ENCODE data around the gene DYNC2H1. TPM values are rescaled to one million over a fixed set of nuclear protein-coding genes. Genes with fewer than 3 reads are reported as not detected.

DYNC2H1 gene
- total RNA-seq, 1 experiment from 2014 or later, result 20.8 TPM

DNA sequence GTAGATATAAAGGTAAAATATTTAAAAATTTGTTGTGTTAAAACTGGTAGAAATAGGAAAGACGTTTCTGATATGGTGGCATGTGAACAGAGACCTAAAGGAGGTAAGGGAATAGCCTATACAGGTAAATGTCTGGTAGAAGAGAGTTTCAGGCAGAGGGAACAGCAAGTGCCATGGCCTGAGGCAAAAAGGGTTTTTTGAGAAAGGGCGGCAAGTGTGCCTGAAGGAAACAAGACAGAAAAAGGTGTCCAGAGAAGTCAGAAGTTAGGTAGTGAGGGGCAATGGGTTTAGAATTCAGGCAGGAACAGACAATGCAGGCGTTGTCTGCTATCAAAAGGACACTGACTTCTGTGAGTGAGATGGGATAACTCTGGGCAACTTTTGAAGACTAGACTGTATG is 339.7 kb downstream of the DYNC2H1 start:
- DNase-seq (ENCODE audit: extremely low read depth, low read depth), result no peak

DNA sequence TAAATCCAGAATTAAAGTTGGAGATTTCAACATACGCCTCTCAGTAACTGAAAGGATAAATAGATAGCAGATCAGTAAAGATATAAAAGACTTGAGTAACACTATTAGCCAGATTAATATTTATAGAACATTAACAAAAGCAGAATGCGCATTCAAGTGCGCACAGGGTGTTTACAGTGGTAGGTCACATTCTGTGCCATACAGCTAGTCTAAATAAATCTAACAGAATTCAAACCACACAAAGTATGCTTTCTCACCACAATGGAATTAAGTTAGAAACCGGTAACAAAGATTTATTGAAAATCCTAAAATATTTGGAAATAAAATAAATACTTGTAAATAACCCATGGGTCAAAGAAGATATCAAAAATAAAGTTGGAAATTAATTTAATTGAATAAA is 341.0 kb downstream of the DYNC2H1 start:
- no peak for DNase-seq (ENCODE audit: extremely low read depth, low read depth)

DNA sequence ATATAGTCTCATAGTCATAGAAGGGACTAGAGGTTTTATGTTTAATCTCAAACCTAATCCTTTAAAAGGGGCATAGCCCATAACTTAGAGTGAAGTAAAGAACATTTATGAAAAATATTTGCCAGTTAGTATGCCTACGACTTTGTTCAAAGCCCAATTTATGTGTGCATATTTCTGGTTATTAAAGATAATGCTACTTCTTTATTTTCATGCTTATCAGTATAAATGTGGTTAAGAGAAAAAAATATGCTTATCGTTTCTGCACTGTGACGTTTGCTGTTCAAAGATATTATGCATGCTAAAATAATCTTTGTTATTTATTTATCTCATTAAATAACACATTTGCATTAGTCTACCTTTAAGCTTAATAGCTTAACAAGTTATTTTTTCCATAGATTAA is 343.9 kb downstream of the DYNC2H1 start:
- no peak for DNase-seq (ENCODE audit: extremely low read depth, low read depth)

DNA sequence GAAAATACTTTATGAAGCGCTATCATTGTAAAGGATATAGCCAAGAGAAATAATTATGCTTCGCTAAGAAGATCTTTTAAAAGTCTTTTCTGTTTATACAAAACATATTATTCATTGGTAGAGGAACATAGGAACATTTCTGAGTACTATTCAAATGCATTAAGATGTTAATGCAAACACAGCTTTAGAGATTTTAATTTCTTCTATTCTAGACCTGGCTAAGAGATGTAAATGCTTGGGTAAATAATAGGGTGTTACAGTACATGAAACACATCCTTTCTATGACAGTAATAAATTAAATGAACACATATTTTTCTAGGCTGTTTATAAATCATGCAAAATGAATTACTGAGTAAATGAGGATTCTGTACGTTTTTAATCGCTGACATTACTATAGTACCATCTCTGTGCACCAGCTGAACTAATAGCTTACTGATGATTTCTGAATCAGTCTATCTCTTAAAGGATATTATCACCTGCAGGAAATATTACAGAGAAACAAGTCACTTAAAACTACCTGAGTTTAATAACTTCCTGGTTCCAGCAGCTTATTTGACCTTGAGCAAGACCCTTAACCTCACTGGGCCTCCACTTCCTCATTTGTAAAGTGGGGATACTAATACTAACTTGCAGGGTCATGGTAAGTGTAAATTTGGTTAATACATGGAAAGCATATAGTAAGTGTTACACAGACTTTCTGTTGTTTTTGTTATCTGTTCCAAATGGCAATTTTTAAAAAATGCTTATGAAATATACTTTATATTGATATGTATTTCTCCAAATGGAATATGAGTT is 344.9 kb downstream of the DYNC2H1 start:
- no peak for DNase-seq (ENCODE audit: extremely low read depth, low read depth)

DNA sequence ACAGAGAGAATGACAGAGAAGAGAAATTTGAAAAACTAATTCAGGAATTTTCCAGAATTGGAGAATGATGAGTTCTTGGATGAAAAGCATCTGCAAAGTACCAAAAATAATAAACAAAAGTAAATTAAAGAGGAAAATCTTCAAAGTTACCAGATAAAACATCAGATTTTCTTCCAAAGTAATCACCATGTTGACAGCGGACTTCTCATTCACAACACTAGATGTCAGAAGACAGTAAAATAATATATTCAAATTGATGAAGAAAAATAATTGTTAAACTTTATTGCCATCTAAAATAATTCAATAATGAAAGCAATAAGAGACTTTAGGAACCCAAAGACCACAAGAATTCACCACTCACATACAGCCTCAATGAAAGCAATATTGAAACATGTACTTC is 355.2 kb downstream of the DYNC2H1 start:
- no peak for DNase-seq (ENCODE audit: extremely low read depth, low read depth)

DNA sequence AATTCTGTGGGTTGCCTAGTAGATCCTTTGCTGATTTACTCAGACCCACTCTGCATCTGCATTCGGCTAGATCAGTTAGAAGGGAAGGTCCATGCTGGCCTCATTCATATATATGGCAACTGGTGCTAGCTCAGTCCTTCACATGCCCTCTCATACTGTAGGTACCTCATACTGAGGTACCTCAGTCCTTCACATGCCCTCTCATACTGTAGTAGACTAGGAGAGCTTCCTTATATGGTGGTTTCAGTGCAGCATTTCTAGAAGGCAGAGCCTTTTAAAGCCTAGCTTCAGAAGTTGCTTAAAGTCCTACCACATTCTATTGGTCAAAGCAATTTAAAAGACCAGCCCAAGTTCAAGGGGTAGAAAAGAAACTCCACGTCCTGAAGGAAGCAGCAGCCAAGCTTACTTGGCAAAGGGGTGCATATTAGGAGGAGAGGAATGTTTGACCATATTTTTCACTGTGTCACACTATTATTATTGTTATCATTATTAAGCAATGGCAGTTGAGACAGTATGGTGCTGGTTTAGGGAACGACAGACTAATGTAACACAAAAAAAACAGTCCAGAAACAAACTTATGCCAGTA is 356.4 kb downstream of the DYNC2H1 start:
- no peak for DNase-seq (ENCODE audit: extremely low read depth, low read depth)

DNA sequence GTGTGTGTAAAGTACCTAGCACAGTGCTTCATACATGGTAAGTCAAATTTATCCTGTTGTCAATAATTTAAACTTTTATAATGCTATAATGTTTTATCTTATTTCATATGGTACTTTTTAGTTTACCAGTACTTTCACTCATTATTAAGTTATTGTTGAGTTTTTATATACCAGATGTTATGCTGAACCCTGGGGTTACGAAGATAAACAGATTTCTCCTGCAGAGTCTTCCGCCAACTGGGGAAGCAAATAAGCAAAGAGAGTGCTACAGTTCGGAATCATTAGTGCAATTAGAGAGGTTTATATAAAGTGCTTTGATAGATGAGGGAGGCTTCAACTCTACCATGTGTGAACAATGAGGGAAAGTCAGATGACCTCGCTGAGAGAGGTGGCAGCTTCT is 362.3 kb downstream of the DYNC2H1 start:
- no peak for DNase-seq (ENCODE audit: extremely low read depth, low read depth)

DNA sequence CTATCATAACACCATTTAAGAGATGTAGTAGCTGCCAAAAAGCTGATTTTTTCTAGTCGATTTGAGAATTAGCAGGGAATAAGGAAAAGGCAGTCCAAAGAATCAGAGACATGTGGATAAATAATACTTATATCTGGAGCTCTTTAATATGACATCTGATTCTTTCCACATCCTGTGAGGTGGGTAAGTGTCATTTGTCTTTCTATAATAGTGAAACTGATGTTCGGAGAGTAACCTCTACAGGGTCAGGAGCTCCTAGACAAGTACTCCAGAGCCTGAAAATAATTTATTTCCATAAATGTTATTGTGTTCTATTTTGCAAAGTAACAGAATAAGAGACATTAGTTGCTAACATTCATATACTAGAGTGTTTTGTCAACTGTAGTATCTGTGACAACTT is 367.6 kb downstream of the DYNC2H1 start:
- no peak for DNase-seq (ENCODE audit: extremely low read depth, low read depth)

DNA sequence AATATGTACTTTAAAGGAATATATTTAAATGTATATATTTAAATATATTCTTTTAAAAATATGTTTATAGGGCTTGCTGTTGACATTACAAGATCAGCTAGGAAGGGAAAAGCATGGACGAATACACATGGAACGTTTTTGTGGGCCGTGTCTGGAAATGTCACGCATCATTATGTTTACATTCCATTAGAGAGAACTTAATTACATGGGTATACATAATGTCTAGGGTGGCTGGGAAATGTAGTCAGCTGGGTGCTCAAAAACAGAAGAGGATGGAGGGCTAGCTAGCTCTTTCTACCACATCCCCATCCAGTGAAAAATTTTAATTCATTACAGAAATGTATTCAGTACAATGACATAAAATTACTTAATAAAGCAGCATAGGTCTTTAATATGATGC is 371.2 kb downstream of the DYNC2H1 start:
- no peak for DNase-seq (ENCODE audit: extremely low read depth, low read depth)

DNA sequence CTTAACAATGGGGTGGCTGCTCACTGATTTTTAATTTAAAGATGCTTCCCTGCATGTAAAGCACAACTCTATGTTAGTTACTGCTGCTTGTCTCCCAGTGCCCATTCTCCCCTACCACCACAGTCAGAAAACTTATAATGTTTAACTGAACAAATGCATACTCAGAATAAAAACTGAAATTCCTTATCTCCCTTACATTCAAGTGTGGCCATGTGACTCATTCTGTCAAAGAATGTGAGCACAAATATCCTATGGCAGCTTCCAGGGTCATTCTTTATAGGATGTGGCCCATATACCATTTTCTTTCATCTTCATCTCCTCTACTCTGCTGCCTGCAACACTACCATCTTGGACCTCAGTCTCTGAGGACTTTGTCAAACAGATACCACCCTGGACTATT is 374.8 kb downstream of the DYNC2H1 start:
- no peak for DNase-seq (ENCODE audit: extremely low read depth, low read depth)

DNA sequence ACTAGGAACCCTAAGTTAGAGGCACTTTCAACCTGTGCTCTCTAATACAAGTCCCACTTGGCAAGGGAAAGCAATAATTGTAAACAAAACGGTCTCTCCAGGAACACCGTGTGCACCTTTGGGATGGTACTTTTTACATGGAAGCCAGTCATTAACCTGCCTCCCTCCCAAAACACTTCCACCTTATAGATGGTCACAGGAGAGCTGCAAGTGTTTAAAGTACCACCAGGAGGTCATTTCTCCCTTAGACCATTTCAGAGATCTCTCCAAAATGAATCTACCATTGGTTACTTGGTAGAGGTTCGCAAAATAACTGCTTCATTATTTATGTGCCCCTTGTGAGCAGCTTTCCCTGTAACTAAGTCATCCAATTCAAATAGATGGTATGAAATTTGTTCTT is 375.3 kb downstream of the DYNC2H1 start:
- DNase-seq (ENCODE audit: extremely low read depth, low read depth), result no peak

DNA sequence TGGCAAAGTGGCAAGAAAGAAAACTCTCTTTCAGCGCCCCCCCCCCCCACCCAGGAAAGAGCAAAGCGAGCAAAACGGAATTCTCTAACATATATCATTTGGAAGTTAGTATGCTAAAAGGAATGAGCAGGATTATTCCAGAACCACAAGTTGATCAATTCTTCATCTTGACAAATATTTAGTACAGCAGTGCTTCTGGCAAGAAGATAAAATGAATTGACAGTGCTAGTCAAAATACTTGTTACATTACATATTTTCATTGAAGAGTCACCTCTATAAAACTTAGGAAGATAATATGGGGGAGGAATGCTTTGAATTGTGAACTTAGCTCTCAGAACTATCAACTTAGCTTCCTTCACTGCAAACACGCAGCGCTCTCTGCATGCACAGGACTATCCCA is 377.4 kb downstream of the DYNC2H1 start:
- DNase-seq (ENCODE audit: extremely low read depth, low read depth), result no peak

DNA sequence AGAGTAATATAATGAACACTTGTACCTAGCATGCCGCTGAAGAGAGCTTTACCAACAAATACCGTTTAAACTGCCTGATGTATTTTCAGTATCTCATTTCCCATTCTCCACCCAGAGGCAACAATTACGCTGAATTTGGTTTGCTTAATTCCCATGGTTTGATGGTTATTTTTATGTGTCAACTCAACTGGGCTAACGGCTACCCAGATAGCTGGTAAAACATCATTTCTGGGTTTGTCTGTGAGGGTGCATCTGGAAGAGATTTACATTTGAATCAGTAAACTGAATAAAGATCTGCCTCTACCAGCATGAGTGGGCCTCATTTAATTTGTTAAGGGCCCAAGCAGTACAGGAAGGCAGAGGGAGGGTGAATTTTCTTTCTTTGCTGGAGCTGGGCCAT is 377.9 kb downstream of the DYNC2H1 start:
- no peak for DNase-seq (ENCODE audit: extremely low read depth, low read depth)

DNA sequence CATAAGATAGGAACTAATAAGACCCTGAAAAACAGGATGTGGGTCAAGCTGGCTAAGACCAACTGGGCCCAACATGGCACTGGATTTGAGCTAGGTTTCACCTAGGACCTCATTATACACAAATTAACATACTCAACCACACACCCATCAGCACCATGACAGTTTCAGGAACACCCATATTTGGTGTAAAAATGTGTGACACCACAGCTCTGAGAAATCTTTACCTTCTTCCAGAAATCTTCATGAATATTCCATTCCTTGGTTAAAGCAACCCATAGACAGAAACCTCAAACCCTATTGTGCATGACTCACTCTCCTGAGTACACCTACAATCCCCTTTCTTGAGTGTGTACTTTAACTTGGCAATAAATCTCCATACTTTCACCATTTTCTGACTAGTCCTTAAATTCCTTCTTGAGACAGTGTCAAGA is 378.8 kb downstream of the DYNC2H1 start:
- no peak for DNase-seq (ENCODE audit: extremely low read depth, low read depth)

DNA sequence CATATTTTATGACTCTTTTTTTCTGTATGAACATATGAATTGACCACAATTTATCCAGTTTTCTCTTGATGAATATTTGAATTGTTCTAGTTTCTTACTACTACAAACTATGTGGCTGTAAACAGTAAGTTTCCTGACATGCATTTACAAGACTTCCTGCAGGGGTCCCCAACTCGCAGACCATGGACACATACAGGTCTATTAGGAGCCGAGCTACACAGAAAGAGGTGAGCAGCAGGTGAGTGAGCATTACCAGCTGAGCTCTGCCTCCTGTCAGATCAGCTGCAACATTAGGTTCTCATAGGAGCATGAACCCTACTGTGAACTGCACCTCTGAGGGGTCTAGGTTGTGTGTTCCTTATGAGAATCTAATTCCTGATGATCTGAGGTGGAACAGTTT is 379.4 kb downstream of the DYNC2H1 start:
- DNase-seq (ENCODE audit: extremely low read depth, low read depth), result no peak

DNA sequence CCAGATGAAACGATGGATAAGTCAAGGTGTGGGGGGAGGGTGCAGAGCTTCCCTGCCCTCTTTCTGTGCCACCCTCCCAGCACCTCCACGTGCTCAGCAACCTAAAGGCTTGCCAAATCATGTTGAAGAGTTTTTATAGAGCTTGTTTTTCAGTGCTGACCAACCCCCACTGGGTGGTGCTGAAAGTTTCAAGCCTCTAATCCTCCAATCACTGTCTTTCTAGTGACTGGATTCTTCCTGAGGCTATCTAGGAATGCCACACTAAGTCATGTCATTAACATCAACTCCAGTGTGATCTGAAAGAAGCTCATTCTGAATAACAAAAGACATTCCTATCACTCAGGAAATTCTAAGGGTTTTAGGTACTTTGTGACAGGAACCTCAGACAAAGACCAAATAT is 382.6 kb downstream of the DYNC2H1 start:
- DNase-seq (ENCODE audit: extremely low read depth, low read depth), result no peak

DNA sequence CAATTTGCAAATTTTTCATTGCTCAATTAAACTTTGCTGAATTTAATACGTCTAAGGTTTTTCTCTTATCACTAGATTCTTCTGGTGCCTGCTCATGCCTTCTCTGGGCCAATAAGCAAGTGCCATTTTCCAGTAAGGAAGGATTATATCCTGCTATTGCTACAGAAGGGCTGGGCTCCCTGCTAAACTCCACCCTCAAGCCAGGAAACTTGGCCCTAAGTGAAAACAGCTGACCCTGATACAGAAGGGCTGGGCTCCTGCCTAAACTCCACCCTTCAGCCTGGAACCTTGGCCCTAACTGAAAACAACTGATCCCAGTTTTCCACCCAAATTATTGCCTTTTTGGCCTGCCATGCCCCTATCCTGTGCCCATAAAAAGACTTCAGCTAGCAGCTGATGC is 385.3 kb downstream of the DYNC2H1 start:
- no peak for DNase-seq (ENCODE audit: extremely low read depth, low read depth)

DNA sequence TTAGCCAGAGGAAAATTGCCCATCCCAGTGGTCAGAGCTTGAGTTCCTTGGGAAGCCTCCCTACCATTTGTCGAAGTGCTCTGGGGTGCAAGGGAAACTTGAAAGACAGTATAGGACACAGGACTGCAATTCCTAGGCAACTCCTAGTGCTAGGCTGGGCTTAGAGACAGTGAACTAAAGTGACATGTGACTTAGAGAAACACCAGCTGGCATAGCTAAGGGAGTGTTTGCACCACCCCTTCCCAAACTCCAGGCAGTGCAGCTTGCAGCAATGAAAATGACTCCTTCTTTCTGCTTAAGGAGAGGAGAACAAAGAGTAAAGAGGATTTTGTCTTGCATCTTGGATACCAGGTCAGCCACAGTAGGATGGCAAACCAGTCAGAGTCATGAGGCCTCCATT is 388.0 kb downstream of the DYNC2H1 start:
- DNase-seq (ENCODE audit: extremely low read depth, low read depth), result no peak

DNA sequence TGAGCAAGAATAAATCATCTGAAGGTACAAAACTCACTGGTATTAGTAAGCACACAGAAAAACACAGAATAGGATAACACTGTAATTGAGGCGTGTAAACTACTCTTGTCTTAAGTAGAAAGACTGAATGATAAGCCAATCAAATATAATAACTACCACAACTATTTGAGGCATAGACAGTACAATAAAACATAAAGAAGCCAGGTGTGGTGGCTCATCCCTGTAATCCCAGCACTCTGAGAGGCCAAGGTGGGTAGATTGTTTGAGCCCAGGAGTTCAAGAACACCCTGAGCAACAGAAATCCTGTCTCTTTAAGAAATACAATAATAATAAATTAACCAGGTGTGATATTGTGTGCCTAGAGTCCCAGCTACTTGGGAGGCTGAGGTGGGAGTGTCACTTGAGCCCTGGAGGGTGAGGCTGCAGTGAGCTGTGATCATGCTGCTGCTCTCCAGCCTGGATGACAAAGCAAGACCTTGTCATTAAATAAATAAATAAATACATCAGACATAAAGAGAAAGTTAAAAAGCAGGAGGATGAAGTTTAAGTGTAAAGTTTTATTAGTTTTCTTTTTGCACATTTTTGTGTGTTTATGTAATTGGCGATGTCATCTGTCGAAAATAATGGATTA is 390.6 kb downstream of the DYNC2H1 start:
- DNase-seq (ENCODE audit: extremely low read depth, low read depth), result no peak

DNA sequence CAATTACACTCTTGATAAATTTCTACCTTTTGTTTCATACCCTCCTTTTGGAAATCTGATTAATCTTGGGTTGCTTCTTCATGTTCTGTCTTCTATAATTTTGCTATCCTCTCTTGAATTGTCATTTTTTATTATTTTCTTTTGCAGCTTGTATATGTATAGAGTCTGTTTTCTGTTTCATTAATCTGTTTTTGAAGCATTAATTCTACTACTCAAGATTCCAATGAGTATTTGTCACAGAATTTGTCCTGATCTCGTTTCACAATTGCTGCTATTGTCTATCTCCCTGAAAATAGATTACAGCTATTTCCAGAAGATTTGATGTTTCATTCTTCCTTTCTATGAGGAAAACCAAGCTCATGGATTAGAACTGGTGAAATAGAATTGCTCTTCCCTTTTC is 406.1 kb downstream of the DYNC2H1 start:
- DNase-seq (ENCODE audit: extremely low read depth, low read depth), result no peak

DNA sequence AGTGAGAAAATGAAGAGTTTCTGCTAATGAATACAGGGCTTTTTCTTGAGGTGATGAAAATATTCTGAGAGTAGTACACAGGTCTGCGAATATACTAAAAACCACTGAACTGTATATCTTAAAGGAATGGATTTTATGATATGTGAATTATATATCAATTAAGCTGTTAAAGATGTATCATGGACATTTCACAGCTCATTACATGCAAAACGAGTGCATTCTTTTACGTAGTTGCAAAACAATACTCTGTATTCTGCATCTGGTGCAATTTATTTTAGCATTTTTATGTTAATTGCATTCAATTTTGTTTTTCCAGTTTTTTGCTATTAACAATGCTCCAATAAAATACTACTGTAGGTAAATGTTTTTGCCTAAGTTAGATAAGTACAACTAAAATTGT is 411.6 kb downstream of the DYNC2H1 start:
- no peak for DNase-seq (ENCODE audit: extremely low read depth, low read depth)

DNA sequence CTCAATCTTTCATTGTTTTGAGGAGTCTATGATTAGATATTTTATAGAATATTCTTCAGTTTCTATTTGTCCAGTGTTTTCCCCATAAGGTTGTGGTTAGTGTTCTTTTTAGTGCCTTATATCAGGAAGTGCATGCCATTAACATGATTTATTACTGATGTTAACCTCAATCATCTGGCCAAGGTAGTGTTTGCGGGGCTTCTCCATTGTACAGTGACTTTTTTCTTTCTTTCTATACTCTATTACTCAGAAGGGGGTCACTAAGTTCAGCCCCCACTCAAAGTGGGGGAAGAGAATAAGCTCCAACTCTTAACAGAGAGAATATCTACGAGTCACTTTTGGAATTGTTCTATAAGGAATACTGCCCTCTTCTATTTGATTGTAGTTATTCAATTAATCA is 415.8 kb downstream of the DYNC2H1 start:
- DNase-seq (ENCODE audit: extremely low read depth, low read depth), result no peak
